Smooth muscle cell (in vitro differentiated cells): ENCODE results near the gene RRBP1. TPM values are rescaled to one million over a fixed set of nuclear protein-coding genes. Genes with fewer than 3 reads are reported as not detected.

Experiments used
- DNase-seq: peaks from one replicate; lab custom pipeline; 2025; ENCODE audit not compliant: unreplicated experiment; lab: John Stamatoyannopoulos, UW
- H2AFZ ChIP-seq: fragments of 200-600 bp; sonication (generic); 2 replicates; pipeline ENCODE4 v1.6.0; 2016; ENCODE audit warnings: antibody characterized with exemption, low read depth, mild to moderate bottlenecking
- H3F3A ChIP-seq: fragments of 200-600 bp; sonication (generic); 2 replicates; pipeline ENCODE4 v1.6.0; 2017; ENCODE audit warnings: antibody characterized with exemption, low read depth
- H3K27ac ChIP-seq: fragments of 200-600 bp; sonication (generic); 2 replicates; pipeline ENCODE4 v1.5.1; 2016; ENCODE audit warnings: low read depth, mild to moderate bottlenecking
- H3K27me3 ChIP-seq: fragments of 200-600 bp; sonication (generic); 2 replicates; pipeline ENCODE4 v1.6.1; 2016; ENCODE audit warnings: low read depth, mild to moderate bottlenecking
- H3K36me3 ChIP-seq: fragments of 200-600 bp; sonication (generic); 2 replicates; pipeline ENCODE4 v1.5.1; 2016; ENCODE audit warnings: low read depth
- H3K4me1 ChIP-seq: fragments of 200-600 bp; sonication (generic); 2 replicates; pipeline ENCODE4 v1.5.1; 2016; ENCODE audit warnings: low read depth
- H3K4me2 ChIP-seq: fragments of 200-600 bp; sonication (generic); 2 replicates; pipeline ENCODE4 v1.6.0; 2016; ENCODE audit warnings: mild to moderate bottlenecking
- H3K4me3 ChIP-seq: fragments of 200-600 bp; sonication (generic); 2 replicates; pipeline ENCODE4 v1.5.1; 2016; ENCODE audit warnings: mild to moderate bottlenecking
- H3K79me2 ChIP-seq: fragments of 200-600 bp; sonication (generic); 2 replicates; pipeline ENCODE4 v1.6.0; 2016; ENCODE audit warnings: low read depth, mild to moderate bottlenecking
- H3K9ac ChIP-seq: fragments of 200-600 bp; sonication (generic); 2 replicates; pipeline ENCODE4 v1.6.0; 2016; ENCODE audit warnings: low read depth
- H3K9me3 ChIP-seq: fragments of 200-600 bp; sonication (generic); replicated peaks from 2 replicates; pipeline ENCODE4 v1.5.1; 2016; ENCODE audit warnings: low read depth
- H4K20me1 ChIP-seq: fragments of 200-600 bp; sonication (generic); 2 replicates; pipeline ENCODE4 v1.6.0; 2016; ENCODE audit warnings: low read depth
- WGBS: methylation state at CpG from one replicate; pipeline ENCODE4 v1.1.7; 2016; ENCODE audit warnings: low lambda C conversion rate; 5-methylcytosine and 5-hydroxymethylcytosine counted together
- polyA plus RNA-seq: library from polyadenylated mRNA; unstranded; fragments of >200 nt; fragmentation: Nextera tagmentation; extraction: Ambion mirVana; gene quantifications from 2 replicates; pipeline ENCODE4 v1.2.1, GENCODE V29; 2016
- total RNA-seq: library from RNA; depleted of rRNA; stranded (reverse); fragments of >200 nt; gene quantifications from 2 replicates; pipeline ENCODE4 v1.2.3, GENCODE V29; 2014
- TF ChIP-seq, protein P1 (sequence below): fragments of 200-600 bp; sonication (generic); IDR thresholded peaks from 2 replicates; pipeline ENCODE4 v1.5.1; 2017; ENCODE audit warnings: borderline replicate concordance, mild to moderate bottlenecking, antibody characterized with exemption; ENCODE audit not compliant: insufficient read depth, poor library complexity, severe bottlenecking

Gene RRBP1
- total and polyA plus RNA-seq, 2 experiments from 2014 or later = 142 to 226 TPM

DNA sequence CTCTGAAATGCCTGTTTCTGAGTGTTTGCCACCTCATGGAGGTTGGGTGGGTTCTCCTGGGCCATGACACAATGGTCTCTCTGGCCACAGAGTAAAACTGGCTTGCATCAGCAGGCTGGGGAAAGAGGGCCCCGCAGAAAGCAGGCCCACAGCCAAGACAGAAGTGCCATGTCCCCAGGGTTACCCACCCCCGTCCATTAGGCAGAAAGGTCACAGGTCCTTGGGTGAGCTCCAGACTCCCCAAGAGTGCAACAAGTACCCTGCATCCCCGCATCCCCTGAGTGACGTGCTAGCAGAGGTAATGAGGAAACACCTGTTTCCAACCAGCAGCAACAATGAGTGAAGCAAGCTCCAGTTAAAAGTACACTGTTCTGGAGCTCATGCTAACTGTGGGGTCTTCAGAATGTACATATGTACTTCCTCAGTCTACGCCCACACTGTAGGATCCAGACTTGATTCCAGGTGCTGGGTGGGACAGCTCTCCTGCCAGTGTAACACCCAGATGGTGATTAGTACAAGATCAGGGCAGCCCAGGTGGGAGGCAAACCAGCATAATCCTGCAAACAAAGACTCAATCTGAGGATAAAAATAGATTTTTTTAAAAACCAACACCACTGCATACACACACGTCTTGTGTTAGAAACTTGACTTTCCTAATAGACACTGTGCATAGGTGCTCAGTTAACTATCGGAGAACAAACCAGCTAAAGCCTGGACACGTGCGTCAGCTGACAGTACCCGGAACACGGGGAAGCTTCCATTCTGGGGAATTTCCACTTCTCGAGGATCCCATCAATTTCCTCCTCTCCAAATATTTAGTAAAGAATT, 31.5 kb downstream of the RRBP1 start:
- 84% methylated on average over 12 of the region's 12 CpGs for WGBS
- H3K36me3 ChIP-seq = no peaks in the 10 kb centered on the region
- H3K27ac ChIP-seq = peak overlapping the region; percentile 0

DNA sequence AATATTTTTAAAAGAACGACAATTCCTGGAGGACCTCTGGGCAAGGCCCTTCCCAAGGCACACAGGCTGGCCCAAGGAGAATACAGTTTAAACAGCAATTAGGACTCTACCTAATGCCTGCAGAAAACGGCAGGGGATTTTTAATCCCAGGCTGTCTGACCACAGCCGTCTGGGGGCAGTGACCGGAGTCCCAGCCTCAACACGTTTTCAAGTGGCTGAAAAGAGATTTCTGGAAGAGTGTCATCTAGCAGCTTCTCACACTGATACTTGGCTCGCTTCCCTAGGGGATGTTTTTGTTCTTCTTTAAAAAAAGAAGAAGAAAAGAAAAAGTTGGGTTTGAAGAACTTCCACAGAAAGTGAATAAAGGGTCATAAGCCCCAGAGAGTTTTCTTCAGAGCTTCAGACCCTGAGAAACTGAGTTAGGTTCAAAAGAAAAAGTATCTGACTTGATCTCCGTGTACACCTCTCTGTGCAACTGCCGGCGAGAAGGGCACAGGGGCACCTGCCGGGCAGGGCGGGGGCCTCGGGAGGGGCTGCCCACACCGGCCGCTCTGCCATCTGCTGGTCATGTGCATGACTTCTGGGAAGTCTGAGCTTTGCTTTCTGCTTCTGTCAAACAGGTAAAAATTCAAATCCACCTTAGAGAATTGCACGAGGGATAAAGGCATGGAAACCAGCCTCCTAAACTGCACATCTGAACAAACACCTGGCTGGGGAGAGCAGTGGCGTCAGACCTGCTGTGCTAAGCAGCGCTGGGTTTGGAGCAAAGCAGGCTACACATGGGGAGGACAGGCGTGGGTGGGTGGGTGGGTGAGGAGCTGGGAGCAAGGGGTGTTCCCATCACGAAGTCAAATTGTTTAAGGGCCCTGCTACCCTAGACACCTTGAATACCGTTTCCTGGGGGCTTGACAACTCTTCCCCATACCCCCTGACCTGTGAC, 33.0 kb downstream of the RRBP1 start:
- Histone ChIP-seq H3F3A (peaks cover 4% of the 10 kb centered on the region), H3K79me2 (peaks cover 100% of the 10 kb centered on the region), H2AFZ (no peak overlapping the region), H3K4me2 (peak overlapping the region; percentile 36), H3K9me3 (no peaks in the 10 kb centered on the region), H3K36me3 (no peaks in the 10 kb centered on the region), H3K27ac (peak overlapping the region; percentile 44), H3K27me3 (no peaks in the 10 kb centered on the region), H3K9ac (no peak overlapping the region), H3K4me3 (no peak overlapping the region), H3K4me1 (peaks cover 29% of the 10 kb centered on the region), H4K20me1 (peaks cover 100% of the 10 kb centered on the region)
- no peak for DNase-seq
- WGBS = 70% methylated on average over 20 of the region's 20 CpGs
- TF ChIP-seq, protein P1, sequence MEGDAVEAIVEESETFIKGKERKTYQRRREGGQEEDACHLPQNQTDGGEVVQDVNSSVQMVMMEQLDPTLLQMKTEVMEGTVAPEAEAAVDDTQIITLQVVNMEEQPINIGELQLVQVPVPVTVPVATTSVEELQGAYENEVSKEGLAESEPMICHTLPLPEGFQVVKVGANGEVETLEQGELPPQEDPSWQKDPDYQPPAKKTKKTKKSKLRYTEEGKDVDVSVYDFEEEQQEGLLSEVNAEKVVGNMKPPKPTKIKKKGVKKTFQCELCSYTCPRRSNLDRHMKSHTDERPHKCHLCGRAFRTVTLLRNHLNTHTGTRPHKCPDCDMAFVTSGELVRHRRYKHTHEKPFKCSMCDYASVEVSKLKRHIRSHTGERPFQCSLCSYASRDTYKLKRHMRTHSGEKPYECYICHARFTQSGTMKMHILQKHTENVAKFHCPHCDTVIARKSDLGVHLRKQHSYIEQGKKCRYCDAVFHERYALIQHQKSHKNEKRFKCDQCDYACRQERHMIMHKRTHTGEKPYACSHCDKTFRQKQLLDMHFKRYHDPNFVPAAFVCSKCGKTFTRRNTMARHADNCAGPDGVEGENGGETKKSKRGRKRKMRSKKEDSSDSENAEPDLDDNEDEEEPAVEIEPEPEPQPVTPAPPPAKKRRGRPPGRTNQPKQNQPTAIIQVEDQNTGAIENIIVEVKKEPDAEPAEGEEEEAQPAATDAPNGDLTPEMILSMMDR = peak; percentile 35

More for the DNA sequence above, 31.5 kb downstream of the RRBP1 start:
- no peak overlapping the region for H2AFZ ChIP-seq
- no peaks in the 10 kb centered on the region for H3K27me3 ChIP-seq
- peak overlapping the region; percentile 9 for H3K4me2 ChIP-seq
- H3K4me3 ChIP-seq = no peak overlapping the region
- H3F3A ChIP-seq = peaks cover 15% of the 10 kb centered on the region
- H3K4me1 ChIP-seq = peaks cover 29% of the 10 kb centered on the region
- no peaks in the 10 kb centered on the region for H3K9me3 ChIP-seq
- DNase-seq = no peak
- peaks cover 100% of the 10 kb centered on the region for H4K20me1 ChIP-seq
- H3K9ac ChIP-seq = no peak overlapping the region
- peaks cover 100% of the 10 kb centered on the region for H3K79me2 ChIP-seq
- TF ChIP-seq, protein P1 = no peak

DNA sequence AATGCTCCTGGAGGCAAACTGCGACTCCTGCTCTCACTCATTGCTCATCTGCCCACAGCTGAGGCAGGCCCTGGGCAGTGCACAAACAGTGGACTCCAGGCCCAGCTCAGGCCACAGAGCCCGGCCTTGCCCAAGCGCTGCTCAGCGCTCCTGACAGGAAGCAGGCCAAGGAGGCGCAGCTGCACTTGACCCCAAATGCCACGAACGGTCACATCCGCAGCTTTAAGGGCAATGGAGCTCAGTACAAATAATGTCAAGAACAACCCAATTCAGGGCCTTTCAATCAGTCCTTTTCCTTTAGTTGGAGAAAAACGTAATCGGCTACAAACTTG, 33.8 kb downstream of the RRBP1 start:
- Histone ChIP-seq H2AFZ (no peak overlapping the region), H4K20me1 (peaks cover 100% of the 10 kb centered on the region), H3K9me3 (no peaks in the 10 kb centered on the region), H3K4me2 (no peak overlapping the region), H3K79me2 (peaks cover 100% of the 10 kb centered on the region), H3K27ac (peak overlapping the region; percentile 44), H3K4me3 (no peak overlapping the region), H3K36me3 (no peaks in the 10 kb centered on the region), H3F3A (peaks cover 4% of the 10 kb centered on the region), H3K27me3 (no peaks in the 10 kb centered on the region), H3K4me1 (peaks cover 29% of the 10 kb centered on the region), H3K9ac (no peak overlapping the region)
- DNase-seq = no peak
- TF ChIP-seq, protein P1 = no peak
- WGBS = 85% methylated on average over 10 of the region's 10 CpGs
